Transverse colon (tissue), 4 donors: ENCODE measurements around the gene MYO18B. TPM values are rescaled to one million over a fixed set of nuclear protein-coding genes. Genes with fewer than 3 reads are reported as not detected.

Source experiments
- DNase-seq: peaks from one replicate; pipeline ENCODE4 v3.0.0-alpha.2; 2019
- H3K27ac ChIP-seq, 4 donors: fragments of 200-600 bp; sonication (generic); 2 replicates each; pipeline ENCODE4 v1.5.1; 2016 to 2018; ENCODE audit warnings: inconsistent platforms in 4 of 4
- H3K27me3 ChIP-seq: fragments of 200-600 bp; sonication (generic); 2 replicates; pipeline ENCODE4 v1.5.1; 2017; ENCODE audit warnings: inconsistent platforms
- H3K36me3 ChIP-seq, 4 donors: fragments of 200-600 bp; sonication (generic); 2 replicates each; pipeline ENCODE4 v1.5.1; 2017 to 2019; ENCODE audit warnings: inconsistent platforms in 4 of 4
- H3K4me1 ChIP-seq, 4 donors: fragments of 200-600 bp; sonication (generic); 2 replicates each; pipeline ENCODE4 v1.5.1; 2017 to 2020; ENCODE audit warnings: inconsistent platforms in 4 of 4
- H3K4me3 ChIP-seq, 4 donors: fragments of 200-600 bp; sonication (generic); 1 replicate in 1 of 4; 2 replicates in 3 of 4; pipeline versions ENCODE4 v1.5.1 to v1.6.1; 2017 to 2019; ENCODE audit warnings: inconsistent platforms in 4 of 4
- H3K9me3 ChIP-seq, 2 donors: fragments of 200-600 bp; sonication (generic); 2 replicates each; pipeline ENCODE4 v1.5.1; 2017 to 2019; ENCODE audit warnings: inconsistent platforms in 2 of 2
- EP300 ChIP-seq: sonication (generic); formaldehyde crosslinking; IDR thresholded peaks from one replicate; pipeline ENCODE4 v1.6.1; 2017; ENCODE audit warnings: antibody characterized with exemption, low read depth
- POLR2A ChIP-seq: fragments of 450-650 bp; IDR thresholded peaks from one replicate; pipeline ENCODE4 v1.6.1; 2016; ENCODE audit warnings: antibody characterized with exemption, mild to moderate bottlenecking, moderate library complexity
- POLR2AphosphoS5 ChIP-seq, 3 donors: sonication (generic); formaldehyde crosslinking; IDR thresholded peaks; one replicate each; pipeline ENCODE4 v1.6.1; 2016; ENCODE audit warnings: antibody characterized with exemption in 3 of 3
- WGBS, 2 donors: methylation state at CpG; one replicate each; pipeline ENCODE4 v1.1.5; 2018; ENCODE audit warnings: low coverage in 1 of 2; 5-methylcytosine and 5-hydroxymethylcytosine counted together
- in situ Hi-C, 4 donors: fragments of 200-750 bp; cut with MboI; loops; one replicate each; pipeline versions ENCODE4 v1.15.0 to v1.15.1; 2017; ENCODE audit warnings: low sequenced_read_pairs in 3 of 4, low pct_ligation_motif_present in 1 of 4, low pct_unique_long_range_greater_than_20kb in 1 of 4
- intact Hi-C: fragments of 100-400 bp; cut with DNase I; formaldehyde crosslinking; loops from one replicate; pipeline ENCODE4 v1.15.1; 2023; ENCODE audit warnings: low total_unique reads
- total RNA-seq, 4 donors: library from RNA; depleted of rRNA; stranded (reverse); fragments of >200 nt; gene quantifications; one replicate each; pipeline ENCODE4 v1.1.0, GENCODE V29; 2016
- TF ChIP-seq, protein P1 (sequence below), 5 experiments: fragments of 200-600 bp in 3 of 5; fragments of 450-650 bp in 2 of 5; sonication (generic) in 3 of 5; IDR thresholded peaks; 1 replicate in 2 of 5; 2 replicates in 3 of 5; pipeline ENCODE4 v1.5.1; 2016 to 2017; ENCODE audit warnings: antibody characterized with exemption in 5 of 5, inconsistent platforms in 3 of 5, mild to moderate bottlenecking in 2 of 5, moderate library complexity in 1 of 5

Gene MYO18B
- total RNA-seq, 4 donors from 2014 or later = 0.27 TPM; not detected in 3

DNA sequence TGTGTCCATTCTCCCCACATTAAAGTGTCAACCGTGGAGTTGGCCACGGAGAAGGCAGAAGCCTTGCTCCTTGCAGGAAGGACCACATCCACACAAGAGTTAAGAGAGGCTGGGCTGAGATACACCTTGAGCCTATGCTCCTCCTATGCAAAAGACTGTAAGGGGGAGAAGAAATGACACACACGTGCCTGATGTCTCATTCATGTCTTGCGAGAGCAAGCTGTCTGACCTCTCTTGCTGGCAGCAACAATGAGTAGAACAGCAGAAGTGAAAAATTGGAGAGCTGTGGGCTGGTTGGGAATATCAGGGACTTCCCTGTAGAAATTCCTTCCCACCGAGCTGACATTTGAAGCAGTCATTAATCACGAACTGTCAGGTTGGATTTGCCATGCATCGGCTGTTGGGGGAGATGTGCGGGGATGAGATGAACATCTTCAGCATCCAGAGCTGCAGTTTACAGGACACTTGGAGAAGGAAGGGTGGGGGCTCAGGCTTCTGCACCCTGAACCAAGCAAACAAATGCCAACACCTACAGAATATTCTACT is 139.3 kb downstream of the MYO18B start:
- no peak overlapping the region for H3K4me3 ChIP-seq
- DNase-seq = no peak
- WGBS, 2 donors = 75 to 85% methylated on average over 4 to 8 of the region's 8 CpGs
- TF ChIP-seq, protein P1, sequence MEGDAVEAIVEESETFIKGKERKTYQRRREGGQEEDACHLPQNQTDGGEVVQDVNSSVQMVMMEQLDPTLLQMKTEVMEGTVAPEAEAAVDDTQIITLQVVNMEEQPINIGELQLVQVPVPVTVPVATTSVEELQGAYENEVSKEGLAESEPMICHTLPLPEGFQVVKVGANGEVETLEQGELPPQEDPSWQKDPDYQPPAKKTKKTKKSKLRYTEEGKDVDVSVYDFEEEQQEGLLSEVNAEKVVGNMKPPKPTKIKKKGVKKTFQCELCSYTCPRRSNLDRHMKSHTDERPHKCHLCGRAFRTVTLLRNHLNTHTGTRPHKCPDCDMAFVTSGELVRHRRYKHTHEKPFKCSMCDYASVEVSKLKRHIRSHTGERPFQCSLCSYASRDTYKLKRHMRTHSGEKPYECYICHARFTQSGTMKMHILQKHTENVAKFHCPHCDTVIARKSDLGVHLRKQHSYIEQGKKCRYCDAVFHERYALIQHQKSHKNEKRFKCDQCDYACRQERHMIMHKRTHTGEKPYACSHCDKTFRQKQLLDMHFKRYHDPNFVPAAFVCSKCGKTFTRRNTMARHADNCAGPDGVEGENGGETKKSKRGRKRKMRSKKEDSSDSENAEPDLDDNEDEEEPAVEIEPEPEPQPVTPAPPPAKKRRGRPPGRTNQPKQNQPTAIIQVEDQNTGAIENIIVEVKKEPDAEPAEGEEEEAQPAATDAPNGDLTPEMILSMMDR (IDR thresholded peaks at IDR 0.05) = no peak
- TF ChIP-seq POLR2A = no peak
- no peak for TF ChIP-seq EP300
- TF ChIP-seq POLR2AphosphoS5 (IDR thresholded peaks at IDR 0.05) = no peak
- intact Hi-C loops = no loop called here
- no peaks in the 10 kb centered on the region for H3K9me3 ChIP-seq
- in situ Hi-C loops = loop anchor here in 1 of 4 donors (25.0 kb wide), 1 partner anchor 456 kb away; no protein-coding TSS in a partner anchor
- H3K4me1 ChIP-seq = no peaks in the 10 kb centered on the region
- peaks cover 7% of the 10 kb centered on the region for H3K27me3 ChIP-seq
- no peak overlapping the region for H3K27ac ChIP-seq
- H3K36me3 ChIP-seq = no peaks in the 10 kb centered on the region

DNA sequence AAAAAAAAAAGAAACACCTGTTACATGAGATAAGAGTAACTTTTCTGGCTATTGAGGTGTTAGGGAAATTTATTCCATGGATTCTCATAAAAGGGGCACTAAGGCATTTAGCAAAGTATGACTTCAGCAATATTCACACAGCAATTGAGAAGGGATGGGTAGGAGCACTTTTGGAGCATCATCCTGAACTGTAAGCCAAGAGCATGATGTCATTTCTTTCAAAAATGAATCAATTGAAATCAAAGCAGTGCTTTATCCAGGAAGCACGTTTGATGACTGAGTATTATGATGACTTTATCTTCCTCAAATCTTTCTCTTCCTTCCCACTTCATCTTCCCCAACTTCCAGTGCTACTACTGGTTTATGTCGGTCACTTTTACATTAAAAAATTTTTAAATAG is 140.4 kb downstream of the MYO18B start:
- in situ Hi-C loops = loop anchor here in 1 of 4 donors (25.0 kb wide), 1 partner anchor 455 kb away; no protein-coding TSS in a partner anchor
- Histone ChIP-seq H3K4me1 (no peaks in the 10 kb centered on the region), H3K36me3 (no peaks in the 10 kb centered on the region), H3K9me3 (no peaks in the 10 kb centered on the region), H3K27me3 (no peaks in the 10 kb centered on the region), H3K4me3 (no peak overlapping the region), H3K27ac (no peak overlapping the region)
- no peak for DNase-seq
- intact Hi-C loops = no loop called here
- TF ChIP-seq POLR2A (no peak), POLR2AphosphoS5 (IDR thresholded peaks at IDR 0.05) (no peak), EP300 (no peak)
- TF ChIP-seq, protein P1 (IDR thresholded peaks at IDR 0.05) = no peak
- WGBS, 2 donors = 58 to 65% methylated on average over 2 of the region's 2 CpGs

DNA sequence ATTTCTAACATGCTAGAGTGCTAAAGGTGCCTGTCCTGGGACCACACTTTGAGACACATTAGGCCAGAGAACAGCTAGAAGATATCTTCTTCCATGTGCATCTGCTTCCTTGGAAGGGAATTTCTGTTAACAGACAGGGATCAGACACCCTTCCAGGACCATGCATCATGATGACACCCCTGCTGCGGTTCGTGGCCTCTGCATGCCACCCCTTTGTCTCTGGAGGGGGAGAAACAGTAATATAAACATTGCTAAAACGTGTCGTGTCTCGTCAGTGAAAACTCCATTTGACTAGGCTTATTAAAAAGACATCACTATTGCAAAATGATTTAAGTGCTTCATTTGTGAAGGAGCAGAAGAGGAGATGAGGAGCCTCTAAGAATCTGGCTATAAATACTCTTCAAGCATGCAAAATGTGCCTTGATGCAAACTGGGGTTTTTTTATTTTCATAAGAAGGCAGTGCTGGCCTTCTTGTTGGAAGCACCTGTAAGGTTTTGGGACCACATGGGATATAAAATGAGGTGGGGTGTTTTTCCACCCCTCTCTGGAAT is 141.6 kb downstream of the MYO18B start:
- Histone ChIP-seq H3K4me1 (no peaks in the 10 kb centered on the region), H3K9me3 (no peaks in the 10 kb centered on the region), H3K27ac (no peak overlapping the region), H3K4me3 (no peak overlapping the region), H3K36me3 (no peaks in the 10 kb centered on the region), H3K27me3 (no peaks in the 10 kb centered on the region)
- no peak for DNase-seq
- 41% methylated on average over 5 of the region's 5 CpGs; no CpG with 5 or more reads in 1 of the 2 donors for WGBS, 2 donors
- intact Hi-C loops = no loop called here
- in situ Hi-C loops = loop anchor here in 1 of 4 donors (25.0 kb wide), 1 partner anchor 454 kb away; no protein-coding TSS in a partner anchor
- no peak for TF ChIP-seq EP300
- TF ChIP-seq, protein P1 (IDR thresholded peaks at IDR 0.05) = no peak
- no peak for TF ChIP-seq POLR2A
- no peak for TF ChIP-seq POLR2AphosphoS5 (IDR thresholded peaks at IDR 0.05)

DNA sequence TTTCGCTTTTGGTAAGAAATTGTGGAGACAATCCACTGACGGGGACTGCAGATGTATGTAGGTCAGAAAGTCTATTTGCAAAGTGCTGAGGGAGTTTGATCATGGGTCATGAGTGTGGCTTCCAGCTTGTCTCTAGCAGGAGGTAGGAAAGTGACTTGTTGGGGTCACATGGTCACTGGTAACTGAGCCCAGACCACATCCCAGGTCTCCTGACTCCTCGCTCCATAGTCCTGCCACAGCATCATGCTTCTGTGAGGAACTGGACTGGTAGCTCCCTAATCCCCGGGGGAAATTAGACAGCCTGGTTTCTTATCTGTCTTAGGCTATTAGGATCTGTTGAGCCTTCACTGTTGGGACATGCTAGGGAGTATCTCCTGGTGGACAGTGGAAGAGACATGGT is 142.1 kb downstream of the MYO18B start:
- Histone ChIP-seq H3K27me3 (no peaks in the 10 kb centered on the region), H3K4me1 (no peaks in the 10 kb centered on the region), H3K9me3 (no peaks in the 10 kb centered on the region), H3K36me3 (no peaks in the 10 kb centered on the region), H3K27ac (no peak overlapping the region), H3K4me3 (no peak overlapping the region)
- no peak for DNase-seq
- TF ChIP-seq POLR2AphosphoS5 (IDR thresholded peaks at IDR 0.05) (no peak), POLR2A (no peak), EP300 (no peak)
- TF ChIP-seq, protein P1 (IDR thresholded peaks at IDR 0.05) = no peak
- intact Hi-C loops (no loop called here), in situ Hi-C loops (loop anchor here in 1 of 4 donors (25.0 kb wide), 1 partner anchor 453 kb away; no protein-coding TSS in a partner anchor)
- WGBS, 2 donors = 79% methylated on average over 4 of the region's 4 CpGs; no CpG with 5 or more reads in 1 of the 2 donors
